ENCODE data around the gene MBP.

GRCh38 chr18:77009675-77010074 lies 122.9 kb downstream of the MBP start:
- TF ChIP-seq CTCF (IDR thresholded peaks at IDR 0.05; ENCODE audit: low read length) (no peak), EZH2 (IDR thresholded peaks at IDR 0.05; ENCODE audit: borderline replicate concordance, low read length) (no peak)
